Central memory CD8-positive, alpha-beta T cell (primary cell): ENCODE data around the gene KMT2C.
A peak's percentile ranks its signal among the peaks of the same experiment; 100 is the strongest.
"Not testable (repeated sequence)": the region's sequence is repeated elsewhere in the genome, so short reads cannot be mapped to it uniquely, and the experiment has no call there.

Source experiments
- ATAC-seq: fragments of 150-1000 bp; cut with Tn5 transposase; replicated peaks from 2 replicates; pipeline ENCODE4 v1.10.0; 2022; ENCODE audit warnings: mild to moderate bottlenecking, moderate FRiP score, moderate number of reproducible peaks; ENCODE audit not compliant: poor library complexity, severe bottlenecking; ENCODE audit errors: extremely low read depth
- DNase-seq, 2 donors: peaks; one replicate each; pipeline ENCODE4 v3.0.0; 2021; ENCODE audit warnings: low spot score in 2 of 2
- H3K27ac Mint-ChIP-seq: one replicate; pipeline ENCODE4 v1.8.0; 2022; ENCODE audit warnings: low read depth, mild to moderate bottlenecking, moderate library complexity, mixed read lengths
- H3K27me3 Mint-ChIP-seq: one replicate; pipeline ENCODE4 v1.8.0; 2022; ENCODE audit warnings: mixed read lengths
- H3K36me3 Mint-ChIP-seq: one replicate; pipeline ENCODE4 v1.8.0; 2022; ENCODE audit warnings: mild to moderate bottlenecking, moderate library complexity, mixed read lengths; ENCODE audit not compliant: insufficient read depth
- H3K4me1 Mint-ChIP-seq: one replicate; pipeline ENCODE4 v1.8.0; 2022; ENCODE audit warnings: mixed read lengths
- H3K4me3 Mint-ChIP-seq: one replicate; pipeline ENCODE4 v1.8.0; 2022; ENCODE audit warnings: mild to moderate bottlenecking, moderate library complexity, mixed read lengths
- H3K9me3 Mint-ChIP-seq: one replicate; pipeline ENCODE4 v1.8.0; 2022; ENCODE audit warnings: mixed read lengths

Gene KMT2C

GRCh38 chr7:152435384-152436110 is at the start of gene KMT2C:
Gene KMT2C (minus strand): TSS chr7:152436003. CDS start chr7:152435786, 217 bp downstream.
- ATAC-seq, result no peak
- no peak for DNase-seq
- Mint-ChIP-seq H3K36me3 (peaks cover 14% of the 10 kb centered on the region), H3K4me3 (peak within 1 kb of the TSS; percentile 69), H3K27ac (peak within 1 kb of the TSS; percentile 91), H3K4me1 (peaks cover 30% of the 10 kb centered on the region), H3K27me3 (no peaks in the 10 kb centered on the region), H3K9me3 (no peaks in the 10 kb centered on the region)

DNA sequence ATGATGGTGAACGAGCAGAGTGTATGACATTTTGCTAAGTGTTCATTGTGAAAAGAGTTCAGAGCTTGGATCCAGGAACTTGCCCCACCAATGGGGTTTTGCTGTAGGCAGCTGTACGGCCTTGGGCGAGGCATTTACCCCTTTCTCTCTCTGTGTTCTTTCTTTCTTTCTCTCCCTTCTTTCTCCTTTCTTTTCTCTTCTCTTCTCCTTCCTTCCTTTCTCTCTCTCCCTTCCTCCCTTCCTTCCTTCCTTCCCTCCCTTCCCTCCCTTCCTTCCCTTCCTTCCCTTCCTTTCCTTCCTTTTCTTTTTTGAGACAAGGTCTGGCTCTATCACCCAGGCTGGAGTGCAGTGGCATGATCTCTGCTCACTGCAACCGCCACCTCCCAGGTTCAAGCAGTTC is 45.3 kb upstream of the KMT2C start:
- Mint-ChIP-seq H3K9me3 (no peaks in the 10 kb centered on the region), H3K4me1 (no peaks in the 10 kb centered on the region), H3K27ac (no peak overlapping the region), H3K36me3 (no peaks in the 10 kb centered on the region), H3K4me3 (no peak overlapping the region), H3K27me3 (no peaks in the 10 kb centered on the region)
- ATAC-seq (no peak), DNase-seq (no peak)

- Mint-ChIP-seq H3K4me3 (no peak overlapping the region), H3K9me3 (no peaks in the 10 kb centered on the region), H3K27ac (no peak overlapping the region), H3K4me1 (no peaks in the 10 kb centered on the region), H3K27me3 (no peaks in the 10 kb centered on the region), H3K36me3 (no peaks in the 10 kb centered on the region)
- DNase-seq (no peak), ATAC-seq (no peak)
Measured at GRCh38 chr7:152480664-152481063, 44.9 kb upstream of the KMT2C start.

DNA sequence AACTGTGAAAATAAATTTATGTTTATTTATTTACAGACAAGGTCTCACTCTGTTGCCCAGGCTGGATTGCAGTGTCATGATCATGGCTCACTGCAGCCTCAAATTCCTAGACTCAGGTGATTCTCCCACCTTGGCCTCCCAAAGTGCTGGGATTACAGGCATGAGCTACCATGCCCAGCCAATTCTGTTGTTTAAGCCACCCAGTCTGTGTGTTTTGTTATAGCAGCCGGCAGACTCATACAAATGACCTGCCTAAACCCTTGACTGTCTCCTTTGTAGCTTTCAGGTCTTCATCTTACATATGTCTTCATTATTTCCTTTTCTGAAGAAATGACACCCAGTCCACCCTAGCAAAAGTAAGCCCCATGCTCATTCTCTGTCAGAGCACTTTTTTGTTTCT is 43.8 kb upstream of the KMT2C start:
- ATAC-seq, result no peak
- DNase-seq, result no peak
- Mint-ChIP-seq H3K9me3 (no peaks in the 10 kb centered on the region), H3K27ac (no peak overlapping the region), H3K4me3 (no peak overlapping the region), H3K4me1 (no peaks in the 10 kb centered on the region), H3K27me3 (no peaks in the 10 kb centered on the region), H3K36me3 (no peaks in the 10 kb centered on the region)

DNA sequence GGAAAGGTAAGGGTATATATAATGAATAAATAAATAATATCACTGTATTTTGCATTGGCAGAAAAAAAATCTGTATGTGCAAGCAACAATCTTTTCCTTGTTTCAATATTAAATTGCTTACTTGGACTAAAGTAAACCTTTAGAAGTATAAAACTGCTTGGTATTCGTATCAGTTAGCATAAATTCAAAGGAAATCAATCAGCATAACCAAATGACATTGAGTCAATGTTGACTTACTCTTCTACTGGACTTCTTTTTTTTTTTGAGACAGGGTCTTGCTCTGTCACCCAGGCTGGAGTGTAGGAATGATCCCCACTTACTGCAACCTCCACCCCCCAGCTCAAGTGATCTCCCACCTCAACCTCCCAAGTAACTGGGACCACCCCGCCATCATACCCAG is 42.3 kb upstream of the KMT2C start:
- no peak for ATAC-seq
- no peak for DNase-seq

GRCh38 chr7:152477079-152477478 is 41.3 kb upstream of the KMT2C start:
- ATAC-seq, result no peak
- H3K4me1 Mint-ChIP-seq, result no peaks in the 10 kb centered on the region
- no peaks in the 10 kb centered on the region for H3K9me3 Mint-ChIP-seq

More for the DNA sequence above, 42.3 kb upstream of the KMT2C start:
- Mint-ChIP-seq H3K27ac (no peak overlapping the region), H3K27me3 (no peaks in the 10 kb centered on the region), H3K36me3 (peaks cover 1% of the 10 kb centered on the region), H3K9me3 (no peaks in the 10 kb centered on the region), H3K4me1 (no peaks in the 10 kb centered on the region), H3K4me3 (no peak overlapping the region)

GRCh38 chr7:152476551-152476950 is 40.7 kb upstream of the KMT2C start:
- DNase-seq (no peak), ATAC-seq (no peak)
- Mint-ChIP-seq H3K36me3 (peaks cover 1% of the 10 kb centered on the region), H3K4me3 (no peak overlapping the region), H3K4me1 (no peaks in the 10 kb centered on the region), H3K9me3 (no peaks in the 10 kb centered on the region), H3K27ac (no peak overlapping the region), H3K27me3 (no peaks in the 10 kb centered on the region)

More at GRCh38 chr7:152477079-152477478, 41.3 kb upstream of the KMT2C start:
- H3K27ac Mint-ChIP-seq, result no peak overlapping the region
- no peak for DNase-seq
- H3K27me3 Mint-ChIP-seq, result no peaks in the 10 kb centered on the region
- no peak overlapping the region for H3K4me3 Mint-ChIP-seq
- H3K36me3 Mint-ChIP-seq, result peaks cover 1% of the 10 kb centered on the region

DNA sequence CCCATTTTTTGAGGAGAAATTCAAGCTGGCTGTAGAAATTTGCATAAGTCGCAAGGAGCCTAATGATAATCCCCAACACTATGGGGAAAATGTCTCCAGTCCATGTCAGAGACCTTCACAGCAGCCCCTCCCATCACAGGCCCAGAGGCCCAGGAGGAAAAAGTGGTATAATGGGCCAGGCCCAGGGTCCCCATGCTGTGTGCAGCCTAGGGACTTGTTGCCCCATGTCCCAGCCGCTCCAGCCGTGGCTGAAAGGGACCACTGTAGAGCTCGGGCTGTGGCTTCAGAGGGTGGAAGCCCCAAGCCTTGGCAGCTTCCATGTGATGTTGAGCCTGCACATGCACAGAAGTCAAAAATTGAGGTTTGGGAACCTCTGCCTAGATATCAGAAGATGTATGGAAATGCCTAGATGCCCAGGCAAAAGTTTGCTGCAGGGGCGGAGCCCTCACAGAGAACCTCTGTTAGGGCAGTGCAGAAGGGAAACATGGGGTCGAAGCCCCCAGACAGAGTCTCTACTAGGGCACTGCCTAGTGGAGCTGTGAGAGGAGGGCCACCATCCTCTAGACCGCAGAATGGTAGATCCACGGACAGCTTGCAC is 35.3 kb upstream of the KMT2C start:
- not testable (repeated sequence) for ATAC-seq, H3K27me3 Mint-ChIP-seq, H3K27ac Mint-ChIP-seq, H3K4me1 Mint-ChIP-seq, H3K36me3 Mint-ChIP-seq, H3K9me3 Mint-ChIP-seq, H3K4me3 Mint-ChIP-seq, DNase-seq

DNA sequence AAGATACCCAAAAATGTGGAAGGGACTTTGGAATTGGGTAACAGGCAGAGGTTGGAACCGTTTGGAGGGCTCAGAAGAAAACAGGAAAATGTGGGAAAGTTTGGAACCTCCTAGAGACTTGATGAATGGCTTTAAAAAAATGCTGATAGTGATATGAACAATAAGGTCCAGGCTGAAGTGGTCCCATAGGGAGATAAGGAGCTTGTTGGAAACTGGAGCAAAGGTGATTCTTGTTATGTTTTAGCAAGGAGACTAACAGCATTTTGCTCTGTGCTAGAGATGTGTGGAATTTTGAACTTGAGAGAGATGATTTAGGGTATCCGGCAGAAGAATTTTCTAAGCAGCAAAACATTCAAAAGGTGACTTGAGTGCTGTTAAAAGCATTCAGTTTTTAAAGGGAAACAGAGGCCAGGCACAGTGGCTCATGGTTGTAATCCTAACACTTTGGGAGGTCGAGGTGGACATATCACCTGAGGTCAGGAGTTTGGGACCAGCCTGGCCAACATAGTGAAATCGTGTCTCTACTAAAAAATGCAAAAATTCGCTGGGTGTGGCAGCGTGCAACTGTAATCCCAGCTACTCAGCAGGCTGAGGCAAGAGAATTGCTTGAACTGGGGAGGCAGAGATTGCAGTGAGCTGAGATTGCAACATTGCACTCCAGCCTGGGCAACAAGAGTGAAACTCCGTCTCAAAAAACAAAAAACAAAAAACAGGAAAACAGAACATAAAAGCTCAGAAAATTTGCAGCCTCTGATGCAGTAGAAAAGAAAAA is 34.6 kb upstream of the KMT2C start:
- DNase-seq, H3K36me3 Mint-ChIP-seq, H3K4me1 Mint-ChIP-seq, ATAC-seq, H3K9me3 Mint-ChIP-seq, H3K27me3 Mint-ChIP-seq, H3K4me3 Mint-ChIP-seq, H3K27ac Mint-ChIP-seq: not testable (repeated sequence)

GRCh38 chr7:152469576-152469975 is 33.8 kb upstream of the KMT2C start:
- H3K9me3 Mint-ChIP-seq, ATAC-seq, H3K36me3 Mint-ChIP-seq, H3K4me3 Mint-ChIP-seq, H3K27me3 Mint-ChIP-seq, H3K27ac Mint-ChIP-seq, DNase-seq, H3K4me1 Mint-ChIP-seq: not testable (repeated sequence)

DNA sequence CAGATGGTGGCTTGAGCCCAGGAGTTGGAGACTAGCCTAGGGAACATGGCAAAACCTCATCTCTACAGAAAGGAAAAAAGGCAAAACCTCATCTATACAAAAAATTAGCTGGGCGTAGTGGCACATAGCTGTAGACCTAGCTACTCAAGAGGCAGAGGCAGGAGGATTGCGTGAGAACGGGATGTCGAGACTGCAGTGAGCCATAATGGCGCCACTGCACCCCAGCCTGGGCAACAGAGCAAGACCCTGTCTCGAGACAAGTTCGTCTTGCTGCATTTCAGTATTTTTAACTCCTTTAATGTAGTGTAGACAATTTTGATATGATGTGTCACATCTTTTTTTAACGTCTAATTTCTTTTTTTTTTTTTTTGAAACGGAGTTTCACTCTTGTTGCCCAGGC is 31.4 kb upstream of the KMT2C start:
- ATAC-seq (no peak), DNase-seq (no peak)
- no peaks in the 10 kb centered on the region for H3K4me1 Mint-ChIP-seq
- no peaks in the 10 kb centered on the region for H3K27me3 Mint-ChIP-seq
- peaks cover 11% of the 10 kb centered on the region for H3K36me3 Mint-ChIP-seq
- H3K4me3 Mint-ChIP-seq, result no peak overlapping the region
- no peak overlapping the region for H3K27ac Mint-ChIP-seq
- no peaks in the 10 kb centered on the region for H3K9me3 Mint-ChIP-seq

DNA sequence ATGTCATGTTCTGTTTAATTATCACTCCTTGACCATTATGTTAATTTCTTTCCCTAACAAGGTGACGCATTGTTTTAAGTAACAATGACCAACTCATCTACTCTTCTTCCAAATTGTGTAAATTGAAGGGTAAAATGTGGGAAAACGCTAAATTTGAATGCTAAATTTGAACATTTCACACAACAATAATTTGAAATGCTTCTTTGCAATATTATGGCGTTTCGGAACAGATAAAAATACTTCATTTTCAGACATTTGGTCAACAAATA is 29.2 kb upstream of the KMT2C start:
- Mint-ChIP-seq H3K27me3 (no peaks in the 10 kb centered on the region), H3K27ac (peak overlapping the region; percentile 90), H3K4me1 (no peaks in the 10 kb centered on the region), H3K36me3 (peaks cover 11% of the 10 kb centered on the region), H3K4me3 (peak overlapping the region; percentile 88), H3K9me3 (no peaks in the 10 kb centered on the region)
- DNase-seq, result no peak
- ATAC-seq, result no peak
